Activated B cell treated with CpG ODN at 0.5 μM for 24 hours (primary cell): ENCODE results near the gene MTHFD1L. TPM values are rescaled to one million over a fixed set of nuclear protein-coding genes. Genes with fewer than 3 reads are reported as not detected.

Experiments
- ATAC-seq: fragments of 200-7000 bp; cut with Tn5 transposase; one replicate; pipeline ENCODE4 v1.10.0; 2021; ENCODE audit warnings: low read depth, mild to moderate bottlenecking, moderate library complexity
- CTCF ChIA-PET: fragments of 350-600 bp; sonication (Branson Sonifier 250); formaldehyde crosslinking; loops from one replicate; lab custom pipeline; 2021; ENCODE audit warnings: antibody characterized with exemption; lab: Charles Lee
- POLR2A ChIA-PET: fragments of 350-600 bp; sonication (Branson Sonifier 250); formaldehyde crosslinking; loops from one replicate; lab custom pipeline; 2021; ENCODE audit warnings: antibody characterized with exemption; lab: Charles Lee
- DNase-seq: peaks from one replicate; pipeline ENCODE4 v3.0.0; 2022
- H3K27ac Mint-ChIP-seq: one replicate; pipeline ENCODE4 v1.8.0; 2020; ENCODE audit warnings: mixed read lengths
- H3K27me3 Mint-ChIP-seq: one replicate; pipeline ENCODE4 v1.8.0; 2021; ENCODE audit warnings: mixed read lengths
- H3K36me3 Mint-ChIP-seq: one replicate; pipeline ENCODE4 v1.8.0; 2021; ENCODE audit warnings: low read depth, mixed read lengths
- H3K4me1 Mint-ChIP-seq: one replicate; pipeline ENCODE4 v1.8.0; 2021; ENCODE audit warnings: mixed read lengths
- H3K4me3 Mint-ChIP-seq: one replicate; pipeline ENCODE4 v1.8.0; 2020; ENCODE audit warnings: mild to moderate bottlenecking, mixed read lengths
- H3K9me3 Mint-ChIP-seq: one replicate; pipeline ENCODE4 v1.8.0; 2020; ENCODE audit warnings: mixed read lengths
- CTCF ChIP-seq: fragments of 200-600 bp; IDR thresholded peaks from one replicate; pipeline ENCODE4 v1.8.0; 2022; ENCODE audit warnings: antibody characterized with exemption, mild to moderate bottlenecking
- intact Hi-C: fragments of 100-400 bp; cut with micrococcal nuclease; formaldehyde crosslinking; loops from one replicate; pipeline ENCODE4 v1.15.1; 2024
- total RNA-seq: library from RNA; stranded (reverse); gene quantifications from 2 replicates; pipeline ENCODE4 v1.2.3, GENCODE V29; 2022

Gene MTHFD1L
- total RNA-seq, 1 donor from 2014 or later = 60.4 TPM

- peaks cover 8% of the 10 kb centered on the region for H3K4me1 Mint-ChIP-seq
- intact Hi-C loops = no loop called here
- no peaks in the 10 kb centered on the region for H3K27me3 Mint-ChIP-seq
- H3K27ac Mint-ChIP-seq = no peak overlapping the region
- no peak for ATAC-seq
- H3K4me3 Mint-ChIP-seq = no peak overlapping the region
- ChIA-PET POLR2A (no interaction called here), CTCF (interaction anchor here (1.0 kb wide), 1 partner anchor 13 kb away, joined by 3 read pairs; no protein-coding TSS in a partner anchor)
- TF ChIP-seq CTCF = no peak
- no peak for DNase-seq
- H3K9me3 Mint-ChIP-seq = no peaks in the 10 kb centered on the region
- H3K36me3 Mint-ChIP-seq = peaks cover 2% of the 10 kb centered on the region
These were observed 136.6 kb downstream of the MTHFD1L start for GRCh38 chr6:151002057-151002450.

- H3K9me3 Mint-ChIP-seq = no peaks in the 10 kb centered on the region
- CTCF ChIA-PET = interaction anchor here (1.0 kb wide), 1 partner anchor 12 kb away, joined by 3 read pairs; no protein-coding TSS in a partner anchor
These were observed 137.0 kb downstream of the MTHFD1L start for GRCh38 chr6:151002491-151002935.

GRCh38 chr6:151004383-151005024 lies 139.0 kb downstream of the MTHFD1L start:
- no peaks in the 10 kb centered on the region for H3K9me3 Mint-ChIP-seq
- no peak overlapping the region for H3K27ac Mint-ChIP-seq
- TF ChIP-seq CTCF = no peak
- H3K27me3 Mint-ChIP-seq = no peaks in the 10 kb centered on the region
- intact Hi-C loops = no loop called here
- ChIA-PET CTCF (interaction anchor here (1.4 kb wide), 1 partner anchor 10 kb away, joined by 10 read pairs; no protein-coding TSS in a partner anchor), POLR2A (no interaction called here)
- H3K36me3 Mint-ChIP-seq = peaks cover 4% of the 10 kb centered on the region
- no peak overlapping the region for H3K4me3 Mint-ChIP-seq
- no peak for DNase-seq
- ATAC-seq = no peak
- peaks cover 8% of the 10 kb centered on the region for H3K4me1 Mint-ChIP-seq

More at GRCh38 chr6:151002491-151002935, 137.0 kb downstream of the MTHFD1L start:
- intact Hi-C loops = no loop called here
- POLR2A ChIA-PET = no interaction called here
- no peaks in the 10 kb centered on the region for H3K27me3 Mint-ChIP-seq
- ATAC-seq (no peak), DNase-seq (no peak)
- H3K4me1 Mint-ChIP-seq = peaks cover 8% of the 10 kb centered on the region
- H3K4me3 Mint-ChIP-seq = no peak overlapping the region
- no peak overlapping the region for H3K27ac Mint-ChIP-seq
- H3K36me3 Mint-ChIP-seq = peaks cover 2% of the 10 kb centered on the region
- no peak for TF ChIP-seq CTCF

- intact Hi-C loops = no loop called here
- H3K9me3 Mint-ChIP-seq = no peaks in the 10 kb centered on the region
- no peak for ATAC-seq
- H3K4me1 Mint-ChIP-seq = peaks cover 8% of the 10 kb centered on the region
- no peak for TF ChIP-seq CTCF
- no peaks in the 10 kb centered on the region for H3K27me3 Mint-ChIP-seq
- peaks cover 7% of the 10 kb centered on the region for H3K36me3 Mint-ChIP-seq
- DNase-seq = no peak
- H3K4me3 Mint-ChIP-seq = no peak overlapping the region
- no peak overlapping the region for H3K27ac Mint-ChIP-seq
- CTCF ChIA-PET = interaction anchor here (1.4 kb wide), 1 partner anchor 9 kb away, joined by 10 read pairs; no protein-coding TSS in a partner anchor
- POLR2A ChIA-PET = no interaction called here
These were observed 139.7 kb downstream of the MTHFD1L start for GRCh38 chr6:151005164-151005563.

- intact Hi-C loops = no loop called here
- H3K27ac Mint-ChIP-seq = no peak overlapping the region
These were observed 140.6 kb downstream of the MTHFD1L start for GRCh38 chr6:151005896-151006632.

More at GRCh38 chr6:151005896-151006632, 140.6 kb downstream of the MTHFD1L start:
- Mint-ChIP-seq H3K36me3 (peaks cover 11% of the 10 kb centered on the region), H3K4me3 (no peak overlapping the region), H3K4me1 (peaks cover 6% of the 10 kb centered on the region), H3K9me3 (no peaks in the 10 kb centered on the region), H3K27me3 (no peaks in the 10 kb centered on the region)
- POLR2A ChIA-PET = no interaction called here
- no peak for ATAC-seq
- DNase-seq = no peak
- CTCF ChIA-PET = interaction anchor here (0.6 kb wide), 1 partner anchor 312 kb away, joined by 3 read pairs; no protein-coding TSS in a partner anchor
- TF ChIP-seq CTCF = no peak
